ENCODE measurements around the gene TBC1D1. TPM values are rescaled to one million over a fixed set of nuclear protein-coding genes. Genes with fewer than 3 reads are reported as not detected.
"Not testable (repeated sequence)": the region's sequence is repeated elsewhere in the genome, so short reads cannot be mapped to it uniquely, and the experiment has no call there.

TBC1D1 gene
- total RNA-seq, 1 experiment from 2014 or later: 102 TPM

GRCh38 chr4:37958932-37959331 lies 68.0 kb downstream of the TBC1D1 start:
- DNase-seq: no peak
- Histone ChIP-seq H3K4me3 (ENCODE audit: insufficient read depth, low read depth, low read length) (no peak overlapping the region), H3K27me3 (ENCODE audit: control insufficient read depth, insufficient read depth, low read length) (no peaks in the 10 kb centered on the region), H3K36me3 (replicated peaks; ENCODE audit: control insufficient read depth, insufficient read depth, low read length) (no peaks in the 10 kb centered on the region)

- H3K27me3 ChIP-seq (ENCODE audit: control insufficient read depth, insufficient read depth, low read length): no peaks in the 10 kb centered on the region
- no peak for DNase-seq
- H3K4me3 ChIP-seq (ENCODE audit: insufficient read depth, low read depth, low read length): no peak within 1 kb of the TSS
- H3K36me3 ChIP-seq (replicated peaks; ENCODE audit: control insufficient read depth, insufficient read depth, low read length): no peaks in the 10 kb centered on the region
Observed at GRCh38 chr4:37960098-37960497, 69.2 kb downstream of the TBC1D1 start, which contains the start of gene PTTG2. PTTG2 (plus strand) TSS chr4:37960398; CDS start chr4:37960435, 37 bp downstream.

DNA sequence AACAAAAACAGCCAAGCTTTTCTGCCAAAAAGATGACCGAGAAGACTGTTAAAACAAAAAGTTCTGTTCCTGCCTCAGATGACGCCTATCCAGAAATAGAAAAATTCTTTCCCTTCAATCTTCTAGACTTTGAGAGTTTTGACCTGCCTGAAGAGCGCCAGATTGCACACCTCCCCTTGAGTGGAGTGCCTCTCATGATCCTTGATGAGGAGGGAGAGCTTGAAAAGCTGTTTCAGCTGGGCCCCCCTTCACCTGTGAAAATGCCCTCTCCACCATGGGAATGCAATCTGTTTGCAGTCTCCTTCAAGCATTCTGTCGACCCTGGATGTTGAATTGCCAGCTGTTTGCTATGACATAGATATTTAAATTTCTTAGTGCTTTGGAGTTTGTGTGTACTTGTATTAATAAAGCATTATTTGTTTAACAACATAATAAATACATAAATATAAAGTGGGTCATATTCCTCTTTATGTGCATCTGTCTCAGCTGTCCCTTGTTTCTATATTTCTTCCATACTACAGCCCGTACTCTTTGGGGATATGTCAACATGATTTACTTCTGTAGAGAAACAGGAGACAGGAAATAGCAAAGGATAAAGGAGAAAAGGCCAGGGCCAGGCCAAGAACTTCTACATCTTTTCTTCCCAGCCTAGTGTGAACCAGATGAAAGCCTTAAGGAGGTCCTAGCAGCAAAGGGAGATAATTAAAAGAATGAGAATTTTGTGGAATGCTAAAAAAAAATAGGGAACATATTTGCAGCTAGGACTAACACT lies 70.0 kb downstream of the TBC1D1 start:
- Histone ChIP-seq H3K27me3 (ENCODE audit: control insufficient read depth, insufficient read depth, low read length) (no peaks in the 10 kb centered on the region), H3K4me3 (ENCODE audit: insufficient read depth, low read depth, low read length) (no peak overlapping the region), H3K36me3 (replicated peaks; ENCODE audit: control insufficient read depth, insufficient read depth, low read length) (no peaks in the 10 kb centered on the region)
- no peak for DNase-seq

GRCh38 chr4:37964734-37965457 lies 74.0 kb downstream of the TBC1D1 start:
- no peak for DNase-seq
- no peaks in the 10 kb centered on the region for H3K27me3 ChIP-seq (ENCODE audit: control insufficient read depth, insufficient read depth, low read length)
- no peak overlapping the region for H3K4me3 ChIP-seq (ENCODE audit: insufficient read depth, low read depth, low read length)
- no peaks in the 10 kb centered on the region for H3K36me3 ChIP-seq (replicated peaks; ENCODE audit: control insufficient read depth, insufficient read depth, low read length)

GRCh38 chr4:37966044-37966443 lies 75.2 kb downstream of the TBC1D1 start:
- Histone ChIP-seq H3K4me3 (ENCODE audit: insufficient read depth, low read depth, low read length) (no peak overlapping the region), H3K36me3 (replicated peaks; ENCODE audit: control insufficient read depth, insufficient read depth, low read length) (no peaks in the 10 kb centered on the region), H3K27me3 (ENCODE audit: control insufficient read depth, insufficient read depth, low read length) (no peaks in the 10 kb centered on the region)
- DNase-seq: no peak

DNA sequence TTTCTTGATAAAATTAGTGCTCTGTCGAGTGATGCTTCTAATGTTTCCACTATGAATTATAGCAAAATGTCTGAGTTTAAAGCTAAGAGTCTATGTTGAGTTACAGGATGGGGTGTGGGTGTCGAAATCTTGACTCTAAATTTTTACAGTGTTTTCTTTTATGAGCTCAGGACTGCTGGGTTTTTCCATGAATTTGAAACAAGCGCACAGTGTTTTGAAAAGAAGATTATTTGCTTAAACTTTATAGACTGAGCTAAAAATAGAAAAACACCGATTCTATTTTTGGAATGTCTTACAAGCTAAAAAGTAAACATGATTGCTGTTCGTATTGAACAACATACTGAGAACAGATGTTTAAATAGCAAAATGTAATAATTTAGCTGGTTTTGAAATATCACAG lies 76.9 kb downstream of the TBC1D1 start:
- no peak for DNase-seq
- no peak overlapping the region for H3K4me3 ChIP-seq (ENCODE audit: insufficient read depth, low read depth, low read length)
- H3K27me3 ChIP-seq (ENCODE audit: control insufficient read depth, insufficient read depth, low read length): no peaks in the 10 kb centered on the region
- H3K36me3 ChIP-seq (replicated peaks; ENCODE audit: control insufficient read depth, insufficient read depth, low read length): no peaks in the 10 kb centered on the region

GRCh38 chr4:37968747-37969146 lies 77.9 kb downstream of the TBC1D1 start:
- DNase-seq: no peak
- no peak overlapping the region for H3K4me3 ChIP-seq (ENCODE audit: insufficient read depth, low read depth, low read length)
- no peaks in the 10 kb centered on the region for H3K27me3 ChIP-seq (ENCODE audit: control insufficient read depth, insufficient read depth, low read length)
- H3K36me3 ChIP-seq (replicated peaks; ENCODE audit: control insufficient read depth, insufficient read depth, low read length): no peaks in the 10 kb centered on the region

GRCh38 chr4:37970702-37971101 lies 79.8 kb downstream of the TBC1D1 start:
- Histone ChIP-seq H3K4me3 (ENCODE audit: insufficient read depth, low read depth, low read length) (no peak overlapping the region), H3K36me3 (replicated peaks; ENCODE audit: control insufficient read depth, insufficient read depth, low read length) (no peaks in the 10 kb centered on the region), H3K27me3 (ENCODE audit: control insufficient read depth, insufficient read depth, low read length) (no peaks in the 10 kb centered on the region)
- peak; percentile 46 for DNase-seq

GRCh38 chr4:37971202-37971601 lies 80.3 kb downstream of the TBC1D1 start:
- H3K4me3 ChIP-seq (ENCODE audit: insufficient read depth, low read depth, low read length): no peak overlapping the region
- H3K36me3 ChIP-seq (replicated peaks; ENCODE audit: control insufficient read depth, insufficient read depth, low read length): no peaks in the 10 kb centered on the region
- no peak for DNase-seq
- no peaks in the 10 kb centered on the region for H3K27me3 ChIP-seq (ENCODE audit: control insufficient read depth, insufficient read depth, low read length)

GRCh38 chr4:37973441-37973840 lies 82.6 kb downstream of the TBC1D1 start:
- H3K36me3 ChIP-seq (replicated peaks; ENCODE audit: control insufficient read depth, insufficient read depth, low read length): no peaks in the 10 kb centered on the region
- H3K4me3 ChIP-seq (ENCODE audit: insufficient read depth, low read depth, low read length): no peak overlapping the region
- no peak for DNase-seq
- H3K27me3 ChIP-seq (ENCODE audit: control insufficient read depth, insufficient read depth, low read length): no peaks in the 10 kb centered on the region

DNA sequence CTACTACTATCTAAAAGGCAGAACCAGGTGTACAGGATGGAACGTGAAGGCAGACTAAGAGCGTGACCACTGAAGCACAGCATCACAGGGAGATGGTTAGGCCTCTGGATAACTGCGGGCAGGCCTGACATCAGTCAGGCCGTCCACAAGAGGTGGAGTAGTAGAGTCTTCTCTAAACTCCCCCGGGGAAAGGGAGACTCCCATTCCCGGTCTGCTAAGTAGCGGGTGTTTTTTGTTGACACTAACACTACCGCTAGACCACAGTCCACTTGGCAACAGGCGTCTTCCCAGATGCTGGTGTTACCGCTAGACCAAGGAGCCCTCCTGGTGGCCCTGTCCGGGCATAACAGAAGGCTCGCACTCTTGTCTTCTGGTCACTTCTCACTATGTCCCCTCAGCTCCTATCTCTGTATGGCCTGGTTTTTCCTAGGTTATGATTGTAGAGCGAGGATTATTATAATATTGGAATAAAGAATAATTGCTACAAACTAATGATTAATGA lies 84.5 kb downstream of the TBC1D1 start:
- H3K27me3 ChIP-seq (ENCODE audit: control insufficient read depth, insufficient read depth, low read length); DNase-seq; H3K4me3 ChIP-seq (ENCODE audit: insufficient read depth, low read depth, low read length); H3K36me3 ChIP-seq (replicated peaks; ENCODE audit: control insufficient read depth, insufficient read depth, low read length): not testable (repeated sequence)

- no peak for DNase-seq
Observed at GRCh38 chr4:37976507-37976906, 85.6 kb downstream of the TBC1D1 start.

GRCh38 chr4:37976991-37977470 lies 86.1 kb downstream of the TBC1D1 start:
- H3K36me3 ChIP-seq (replicated peaks; ENCODE audit: control insufficient read depth, insufficient read depth, low read length): no peaks in the 10 kb centered on the region
- peak; percentile 95 for DNase-seq
- H3K27me3 ChIP-seq (ENCODE audit: control insufficient read depth, insufficient read depth, low read length): no peaks in the 10 kb centered on the region
- peak overlapping the region; percentile 78 for H3K4me3 ChIP-seq (ENCODE audit: insufficient read depth, low read depth, low read length)

More at GRCh38 chr4:37976507-37976906, 85.6 kb downstream of the TBC1D1 start:
- Histone ChIP-seq H3K4me3 (ENCODE audit: insufficient read depth, low read depth, low read length) (peak overlapping the region; percentile 31), H3K27me3 (ENCODE audit: control insufficient read depth, insufficient read depth, low read length) (no peaks in the 10 kb centered on the region), H3K36me3 (replicated peaks; ENCODE audit: control insufficient read depth, insufficient read depth, low read length) (no peaks in the 10 kb centered on the region)

GRCh38 chr4:37977471-37978247 lies 86.8 kb downstream of the TBC1D1 start:
- Histone ChIP-seq H3K27me3 (ENCODE audit: control insufficient read depth, insufficient read depth, low read length) (no peaks in the 10 kb centered on the region), H3K36me3 (replicated peaks; ENCODE audit: control insufficient read depth, insufficient read depth, low read length) (no peaks in the 10 kb centered on the region), H3K4me3 (ENCODE audit: insufficient read depth, low read depth, low read length) (peak overlapping the region; percentile 78)
- DNase-seq: peak; percentile 66

Data from H7 (cell line).